ENCODE measurements around the gene HS6ST2.

Gene HS6ST2

GRCh38 chrX:132673331-132673730 lies 285.1 kb downstream of the HS6ST2 start:
- DNase-seq (ENCODE audit: low read depth) = no peak

GRCh38 chrX:132671229-132671641 lies 287.2 kb downstream of the HS6ST2 start:
- no peak for DNase-seq (ENCODE audit: low read depth)

- no peak for DNase-seq (ENCODE audit: low read depth)
Observed at GRCh38 chrX:132669142-132669541, 289.3 kb downstream of the HS6ST2 start.

GRCh38 chrX:132668178-132668577 lies 290.3 kb downstream of the HS6ST2 start:
- DNase-seq (ENCODE audit: low read depth) = no peak

GRCh38 chrX:132665676-132666075 lies 292.8 kb downstream of the HS6ST2 start:
- DNase-seq (ENCODE audit: low read depth) = no peak

- no peak for DNase-seq (ENCODE audit: low read depth)
Observed at GRCh38 chrX:132664273-132664672, 294.2 kb downstream of the HS6ST2 start.

- no peak for DNase-seq (ENCODE audit: low read depth)
Observed at GRCh38 chrX:132662844-132663243, 295.6 kb downstream of the HS6ST2 start.

GRCh38 chrX:132657876-132658275 lies 300.6 kb downstream of the HS6ST2 start:
- no peak for DNase-seq (ENCODE audit: low read depth)

- no peak for DNase-seq (ENCODE audit: low read depth)
Observed at GRCh38 chrX:132652871-132653270, 305.6 kb downstream of the HS6ST2 start.

GRCh38 chrX:132651421-132652086 lies 306.9 kb downstream of the HS6ST2 start:
- no peak for DNase-seq (ENCODE audit: low read depth)

GRCh38 chrX:132648895-132649294 lies 309.5 kb downstream of the HS6ST2 start:
- no peak for DNase-seq (ENCODE audit: low read depth)

GRCh38 chrX:132639446-132639845 lies 319.0 kb downstream of the HS6ST2 start:
- no peak for DNase-seq (ENCODE audit: low read depth)

GRCh38 chrX:132638313-132638712 lies 320.1 kb downstream of the HS6ST2 start:
- no peak for DNase-seq (ENCODE audit: low read depth)

GRCh38 chrX:132636080-132636479 lies 322.3 kb downstream of the HS6ST2 start:
- no peak for DNase-seq (ENCODE audit: low read depth)

GRCh38 chrX:132634521-132634920 lies 323.9 kb downstream of the HS6ST2 start:
- DNase-seq (ENCODE audit: low read depth) = no peak

- no peak for DNase-seq (ENCODE audit: low read depth)
Observed at GRCh38 chrX:132631579-132632232, 326.7 kb downstream of the HS6ST2 start.

GRCh38 chrX:132624466-132624865 lies 334.0 kb downstream of the HS6ST2 start:
- no peak for DNase-seq (ENCODE audit: low read depth)

GRCh38 chrX:132623942-132624341 lies 334.5 kb downstream of the HS6ST2 start:
- DNase-seq (ENCODE audit: low read depth) = no peak

- no peak for DNase-seq (ENCODE audit: low read depth)
Observed at GRCh38 chrX:132623300-132623699, 335.1 kb downstream of the HS6ST2 start.

- peak; percentile 0 for DNase-seq (ENCODE audit: low read depth)
Observed at GRCh38 chrX:132622130-132622529, 336.3 kb downstream of the HS6ST2 start.

- DNase-seq (ENCODE audit: low read depth) = no peak
Observed at GRCh38 chrX:132618810-132619209, 339.6 kb downstream of the HS6ST2 start.

- DNase-seq (ENCODE audit: low read depth) = peak; percentile 2
Observed at GRCh38 chrX:132615391-132616131, 342.9 kb downstream of the HS6ST2 start.

- no peak for DNase-seq (ENCODE audit: low read depth)
Observed at GRCh38 chrX:132614297-132614696, 344.1 kb downstream of the HS6ST2 start.
